ENCODE data around the gene IGSF9. TPM values are rescaled to one million over a fixed set of nuclear protein-coding genes. Genes with fewer than 3 reads are reported as not detected.
A peak's percentile ranks its signal among the peaks of the same experiment; 100 is the strongest.
"Not testable (repeated sequence)": the region's sequence is repeated elsewhere in the genome, so short reads cannot be mapped to it uniquely, and the experiment has no call there.

IGSF9 gene
- total and polyA plus RNA-seq, 10 of the 15 experiments (the other 5 are each of a cell fraction or from before 2014, with no cell fraction given): 0.04 to 0.07 TPM; not detected in 8

- WGBS (ENCODE audit: insufficient coverage, insufficient replicate concordance, low lambda C conversion rate, missing lambda C conversion rate): 79% methylated on average over 7 of the region's 15 CpGs
- ATAC-seq; BruUV-seq (replicated peaks): not testable (repeated sequence)
These were observed 45.8 kb downstream of the IGSF9 start for GRCh38 chr1:159899634-159900033.

DNA sequence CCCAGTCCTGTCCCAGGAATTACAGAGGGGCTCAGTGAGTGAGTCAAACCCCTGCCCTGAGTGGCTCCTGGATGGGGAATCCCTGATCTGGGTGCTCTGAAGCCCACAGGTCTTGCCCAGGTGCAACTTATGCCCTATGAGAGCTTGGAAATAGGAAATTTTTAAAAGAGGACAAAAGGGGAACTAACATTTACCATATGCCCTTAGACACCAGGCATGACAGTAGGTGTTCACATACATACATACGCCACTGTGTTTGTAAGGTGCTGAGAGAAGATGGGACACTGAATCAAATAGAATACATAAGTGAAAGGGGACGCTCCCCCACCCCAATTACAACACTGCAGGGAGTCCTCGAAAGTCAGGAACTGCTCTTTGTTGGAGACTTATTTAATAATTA, 46.9 kb downstream of the IGSF9 start:
- SMC1A ChIA-PET (ENCODE audit: uncharacterized antibody, unreplicated experiment): no interaction called here
- in situ Hi-C loops (cut with MboI) (no loop called here), intact Hi-C loops (cut with micrococcal nuclease; ENCODE audit: unreplicated experiment) (no loop called here)
- TF ChIP-seq MTA3 (IDR thresholded peaks at IDR 0.05; ENCODE audit: borderline replicate concordance, low read length): no peak
- no peak for TF ChIP-seq TCF7 (IDR thresholded peaks at IDR 0.05; ENCODE audit: borderline replicate concordance)
- TF ChIP-seq NFYB (IDR thresholded peaks at IDR 0.05; ENCODE audit: insufficient read depth, low read depth, low read length): no peak
- no peak for TF ChIP-seq NRF1 (conservative IDR thresholded peaks at IDR 0.05; ENCODE audit: low read depth, low read length)
- no peak for TF ChIP-seq LARP7 (IDR thresholded peaks at IDR 0.05)
- no peak for TF ChIP-seq SREBF2 (IDR thresholded peaks at IDR 0.05; ENCODE audit: low read length)
- TF ChIP-seq IKZF2 (IDR thresholded peaks at IDR 0.05): no peak
- TF ChIP-seq, protein P1, sequence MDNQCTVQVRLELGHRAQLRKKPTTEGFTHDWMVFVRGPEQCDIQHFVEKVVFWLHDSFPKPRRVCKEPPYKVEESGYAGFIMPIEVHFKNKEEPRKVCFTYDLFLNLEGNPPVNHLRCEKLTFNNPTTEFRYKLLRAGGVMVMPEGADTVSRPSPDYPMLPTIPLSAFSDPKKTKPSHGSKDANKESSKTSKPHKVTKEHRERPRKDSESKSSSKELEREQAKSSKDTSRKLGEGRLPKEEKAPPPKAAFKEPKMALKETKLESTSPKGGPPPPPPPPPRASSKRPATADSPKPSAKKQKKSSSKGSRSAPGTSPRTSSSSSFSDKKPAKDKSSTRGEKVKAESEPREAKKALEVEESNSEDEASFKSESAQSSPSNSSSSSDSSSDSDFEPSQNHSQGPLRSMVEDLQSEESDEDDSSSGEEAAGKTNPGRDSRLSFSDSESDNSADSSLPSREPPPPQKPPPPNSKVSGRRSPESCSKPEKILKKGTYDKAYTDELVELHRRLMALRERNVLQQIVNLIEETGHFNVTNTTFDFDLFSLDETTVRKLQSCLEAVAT (IDR thresholded peaks at IDR 0.05): no peak
- TF ChIP-seq ELK1 (IDR thresholded peaks at IDR 0.05; ENCODE audit: low read depth, low read length): no peak
- TF ChIP-seq MEF2B (IDR thresholded peaks at IDR 0.05; ENCODE audit: partially characterized antibody, poor library complexity, severe bottlenecking): no peak
- TF ChIP-seq RUNX3 (IDR thresholded peaks at IDR 0.05; ENCODE audit: low read length): no peak
- no peak for TF ChIP-seq CBX3 (IDR thresholded peaks at IDR 0.05; ENCODE audit: borderline replicate concordance, low read depth)
- no peak for TF ChIP-seq CREM (IDR thresholded peaks at IDR 0.05; ENCODE audit: low read depth)
- TF ChIP-seq SUPT20H (IDR thresholded peaks at IDR 0.05; ENCODE audit: borderline replicate concordance, control insufficient read depth, low read depth, low read length): no peak
- no peak for TF ChIP-seq CEBPB (IDR thresholded peaks at IDR 0.05; ENCODE audit: borderline replicate concordance in 1 of 2, low read depth in 2 of 2, low read length in 2 of 2)
- Histone ChIP-seq H4K20me1 (ENCODE audit: control insufficient read depth, insufficient read depth) (no peaks in the 10 kb centered on the region), H2AFZ (ENCODE audit: control insufficient read depth, low read depth, low read length) (no peak overlapping the region), H3K9ac (ENCODE audit: control insufficient read depth, insufficient read depth, low read length) (no peak overlapping the region), H3K4me3 (no peak overlapping the region), H3K9me3 (replicated peaks; ENCODE audit: control insufficient read depth, insufficient read depth, low read length) (no peaks in the 10 kb centered on the region), H3K27ac (ENCODE audit: control insufficient read depth, insufficient read depth) (no peak overlapping the region), H3K36me3 (ENCODE audit: control insufficient read depth in 2 of 2, insufficient read depth in 2 of 2, low read length in 1 of 2) (no peaks in the 10 kb centered on the region), H3K4me2 (ENCODE audit: control insufficient read depth, insufficient read depth) (no peak overlapping the region), H3K79me2 (ENCODE audit: control insufficient read depth, insufficient read depth, low read length) (no peaks in the 10 kb centered on the region), H3K4me1 (ENCODE audit: control insufficient read depth, insufficient read depth, low read length) (no peaks in the 10 kb centered on the region), H3K27me3 (replicated peaks in 1 of 2; ENCODE audit: control insufficient read depth in 2 of 2, insufficient read depth in 2 of 2, low read length in 1 of 2) (0 out of 4 replicates have a peak, but pooled peaks cover 0 to 2% of the 10 kb centered on the region in 2 experiments)
- RAD21 ChIA-PET (ENCODE audit: unreplicated experiment): no interaction called here
- FAIRE-seq (no peak), ATAC-seq (peak; percentile 70), DNase-seq (ENCODE audit: low read depth, low spot score) (no peak)
- POLR2A ChIA-PET: no interaction called here
- WGBS (ENCODE audit: insufficient coverage, insufficient replicate concordance, low lambda C conversion rate, missing lambda C conversion rate): 40% methylated on average over 3 of the region's 3 CpGs
- no TSS peak for BruUV-seq (replicated peaks)
- CTCF ChIA-PET: interaction anchor here (0.8 to 14.8 kb wide), 2 partner anchors 99 to 109 kb away, joined by 3 to 476 read pairs; partner anchors contain the start of gene FCRL6

More at GRCh38 chr1:159899634-159900033, 45.8 kb downstream of the IGSF9 start:
- H3K9ac ChIP-seq (ENCODE audit: control insufficient read depth, insufficient read depth, low read length); H3K4me2 ChIP-seq (ENCODE audit: control insufficient read depth, insufficient read depth); POLR2A ChIA-PET; H3K79me2 ChIP-seq (ENCODE audit: control insufficient read depth, insufficient read depth, low read length); DNase-seq (ENCODE audit: low read depth, low spot score); intact Hi-C loops (cut with micrococcal nuclease; ENCODE audit: unreplicated experiment); RAD21 ChIA-PET (ENCODE audit: unreplicated experiment); H3K9me3 ChIP-seq (replicated peaks; ENCODE audit: control insufficient read depth, insufficient read depth, low read length); H3K27ac ChIP-seq (ENCODE audit: control insufficient read depth, insufficient read depth); H3K4me3 ChIP-seq; H3K27me3 ChIP-seq (replicated peaks in 1 of 2; ENCODE audit: control insufficient read depth in 2 of 2, insufficient read depth in 2 of 2, low read length in 1 of 2); H3K4me1 ChIP-seq (ENCODE audit: control insufficient read depth, insufficient read depth, low read length); CTCF ChIA-PET; H2AFZ ChIP-seq (ENCODE audit: control insufficient read depth, low read depth, low read length); H4K20me1 ChIP-seq (ENCODE audit: control insufficient read depth, insufficient read depth); H3K36me3 ChIP-seq (ENCODE audit: control insufficient read depth in 2 of 2, insufficient read depth in 2 of 2, low read length in 1 of 2); FAIRE-seq; in situ Hi-C loops (cut with MboI): not testable (repeated sequence)
- SMC1A ChIA-PET (ENCODE audit: uncharacterized antibody, unreplicated experiment): interaction anchor here (1.4 kb wide), 1 partner anchor 10 kb away, joined by 3 read pairs; no protein-coding TSS in a partner anchor
